ENCODE measurements around the gene SMIM27.

Gene SMIM27

DNA sequence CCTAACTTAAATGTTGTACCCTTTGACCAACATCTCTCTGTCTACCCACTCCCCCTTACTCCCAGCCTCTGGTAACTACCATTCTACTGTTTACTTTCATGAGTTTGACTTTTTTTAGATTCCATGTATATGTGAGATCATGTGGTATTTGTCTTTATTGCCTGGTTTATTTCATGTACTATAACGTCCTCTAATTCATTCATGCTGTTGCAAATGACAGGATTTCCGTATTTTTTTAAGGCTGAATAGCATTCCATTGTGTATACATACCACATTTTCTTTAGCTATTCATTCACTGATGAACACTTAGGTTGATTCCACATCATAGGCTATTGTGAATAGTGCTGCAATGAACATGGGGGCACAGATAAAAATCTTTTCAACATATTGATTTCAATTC lies 32.7 kb downstream of the SMIM27 start:
- TF ChIP-seq HDGF (IDR thresholded peaks at IDR 0.05; ENCODE audit: borderline replicate concordance) (no peak), ARNT (IDR thresholded peaks at IDR 0.05) (no peak), NFRKB (IDR thresholded peaks at IDR 0.05) (no peak), FOXM1 (IDR thresholded peaks at IDR 0.05; ENCODE audit: borderline replicate concordance) (no peak), CTBP1 (IDR thresholded peaks at IDR 0.05; ENCODE audit: borderline replicate concordance) (no peak), TARDBP (IDR thresholded peaks at IDR 0.05) (no peak), BHLHE40 (IDR thresholded peaks at IDR 0.05; ENCODE audit: borderline replicate concordance) (no peak)
- POLR2A ChIA-PET: no interaction called here
- no peak for DNase-seq (ENCODE audit: extremely low spot score)
- CTCF ChIA-PET: no interaction called here

DNA sequence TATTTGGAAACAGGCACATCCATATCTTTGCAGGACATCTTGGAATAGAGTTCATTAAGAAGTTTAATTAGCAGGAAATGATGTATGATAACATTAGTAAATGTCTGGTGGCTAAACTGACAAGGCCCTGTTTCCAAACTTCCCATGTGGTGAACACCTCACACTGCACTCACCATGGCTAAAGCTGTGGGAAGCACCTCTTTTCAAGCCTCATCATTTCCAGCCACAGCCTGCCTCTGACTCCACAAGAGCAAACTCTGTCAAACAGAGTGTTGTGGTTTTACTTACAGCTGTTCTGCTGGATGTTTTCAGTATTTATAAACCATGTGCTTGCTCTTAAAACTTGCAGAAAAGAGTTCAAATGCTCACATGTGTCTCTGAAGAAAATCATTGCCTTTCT lies 35.8 kb downstream of the SMIM27 start:
- TF ChIP-seq NFRKB (IDR thresholded peaks at IDR 0.05) (no peak), L3MBTL2 (conservative IDR thresholded peaks at IDR 0.05) (no peak), ELF4 (IDR thresholded peaks at IDR 0.05) (no peak), SUZ12 (IDR thresholded peaks at IDR 0.05) (no peak), FOXM1 (IDR thresholded peaks at IDR 0.05; ENCODE audit: borderline replicate concordance) (no peak), ARNT (IDR thresholded peaks at IDR 0.05) (no peak), FOXK2 (IDR thresholded peaks at IDR 0.05) (no peak), FOXA1 (IDR thresholded peaks at IDR 0.05) (no peak), LEF1 (IDR thresholded peaks at IDR 0.05; ENCODE audit: borderline replicate concordance) (no peak), SP1 (IDR thresholded peaks at IDR 0.05) (no peak), HDGF (IDR thresholded peaks at IDR 0.05; ENCODE audit: borderline replicate concordance) (no peak)
- TF ChIP-seq, protein P1, sequence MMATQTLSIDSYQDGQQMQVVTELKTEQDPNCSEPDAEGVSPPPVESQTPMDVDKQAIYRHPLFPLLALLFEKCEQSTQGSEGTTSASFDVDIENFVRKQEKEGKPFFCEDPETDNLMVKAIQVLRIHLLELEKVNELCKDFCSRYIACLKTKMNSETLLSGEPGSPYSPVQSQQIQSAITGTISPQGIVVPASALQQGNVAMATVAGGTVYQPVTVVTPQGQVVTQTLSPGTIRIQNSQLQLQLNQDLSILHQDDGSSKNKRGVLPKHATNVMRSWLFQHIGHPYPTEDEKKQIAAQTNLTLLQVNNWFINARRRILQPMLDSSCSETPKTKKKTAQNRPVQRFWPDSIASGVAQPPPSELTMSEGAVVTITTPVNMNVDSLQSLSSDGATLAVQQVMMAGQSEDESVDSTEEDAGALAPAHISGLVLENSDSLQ (IDR thresholded peaks at IDR 0.05): no peak
- DNase-seq (ENCODE audit: extremely low spot score): no peak

DNA sequence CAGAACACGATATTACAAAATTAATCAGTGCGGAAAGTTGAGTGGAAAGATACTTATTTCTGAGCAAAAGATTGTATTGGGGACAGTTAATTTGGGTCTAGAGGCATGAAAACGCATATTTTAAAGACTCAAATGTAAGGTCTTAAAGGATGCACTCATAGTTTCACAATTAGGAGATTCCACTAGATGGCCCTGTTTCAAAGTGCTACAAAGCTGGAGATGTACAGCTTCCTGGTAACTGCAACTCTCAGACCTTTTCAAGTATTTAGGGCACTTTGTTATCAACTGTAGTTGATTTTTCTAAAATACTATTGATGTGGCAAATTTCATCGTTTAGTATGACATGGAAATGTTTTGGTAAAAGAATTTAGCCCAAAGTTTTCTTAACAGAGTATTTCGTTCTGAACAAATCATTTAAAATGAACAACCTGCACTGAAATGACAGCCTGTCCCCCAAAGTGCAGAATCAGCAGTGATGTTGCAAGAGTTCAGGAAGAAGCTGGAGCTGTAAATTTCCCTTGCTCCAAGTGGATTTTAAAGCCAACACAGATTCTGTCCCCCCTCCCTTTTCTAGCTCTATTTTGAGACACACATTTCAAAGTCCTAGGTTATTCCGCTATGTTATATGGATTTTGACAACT lies 37.1 kb downstream of the SMIM27 start:
- DNase-seq (ENCODE audit: extremely low spot score): peak; percentile 35
- ChIA-PET CTCF (interaction anchor here (0.6 to 1.6 kb wide), 4 partner anchors 8 to 254 kb away, joined by 3 to 10 read pairs (median 4); no protein-coding TSS in a partner anchor), POLR2A (interaction anchor here (0.8 kb wide), 1 partner anchor 211 kb away, joined by 3 read pairs; no protein-coding TSS in a partner anchor)
- TF ChIP-seq NFRKB (IDR thresholded peaks at IDR 0.05) (no peak), FOXA1 (IDR thresholded peaks at IDR 0.05) (no peak), CTBP1 (IDR thresholded peaks at IDR 0.05; ENCODE audit: borderline replicate concordance) (no peak)

More for the DNA sequence above, 35.8 kb downstream of the SMIM27 start:
- POLR2A ChIA-PET: no interaction called here
- CTCF ChIA-PET: interaction anchor here (0.9 to 1.6 kb wide), 3 partner anchors 8 to 209 kb away, joined by 3 to 10 read pairs (median 4); no protein-coding TSS in a partner anchor

DNA sequence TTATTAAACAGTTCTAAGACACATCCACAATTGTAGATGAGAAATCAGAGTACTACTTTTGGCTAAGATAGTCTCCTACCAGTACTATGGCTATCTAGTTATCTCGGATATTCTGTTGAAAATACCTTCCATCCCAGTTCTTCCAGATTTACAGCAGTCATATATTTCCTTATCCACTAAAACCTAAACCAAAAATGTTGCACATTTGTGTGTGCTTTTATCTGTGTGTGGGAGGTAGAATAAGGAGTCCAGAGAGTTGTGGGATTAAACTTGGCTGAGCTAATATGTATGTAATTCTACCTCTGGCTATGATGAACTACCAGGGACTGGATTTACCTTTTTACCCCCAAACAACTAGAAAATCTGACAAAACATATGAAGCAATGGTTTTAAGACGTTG lies 38.3 kb downstream of the SMIM27 start:
- ChIA-PET POLR2A (no interaction called here), CTCF (no interaction called here)
- TF ChIP-seq L3MBTL2 (conservative IDR thresholded peaks at IDR 0.05): no peak
- TF ChIP-seq, protein P1 (IDR thresholded peaks at IDR 0.05): no peak
- no peak for TF ChIP-seq HDGF (IDR thresholded peaks at IDR 0.05; ENCODE audit: borderline replicate concordance)
- no peak for TF ChIP-seq FOXM1 (IDR thresholded peaks at IDR 0.05; ENCODE audit: borderline replicate concordance)
- TF ChIP-seq CTBP1 (IDR thresholded peaks at IDR 0.05; ENCODE audit: borderline replicate concordance): no peak
- no peak for TF ChIP-seq FOXA1 (IDR thresholded peaks at IDR 0.05)
- TF ChIP-seq ZNF384 (IDR thresholded peaks at IDR 0.05): no peak
- no peak for TF ChIP-seq ELF4 (IDR thresholded peaks at IDR 0.05)
- TF ChIP-seq NFRKB (IDR thresholded peaks at IDR 0.05): no peak
- no peak for TF ChIP-seq ARNT (IDR thresholded peaks at IDR 0.05)
- TF ChIP-seq TARDBP (IDR thresholded peaks at IDR 0.05): no peak
- TF ChIP-seq SUZ12 (IDR thresholded peaks at IDR 0.05): no peak
- TF ChIP-seq SP1 (IDR thresholded peaks at IDR 0.05): no peak
- TF ChIP-seq BHLHE40 (IDR thresholded peaks at IDR 0.05; ENCODE audit: borderline replicate concordance): no peak
- no peak for TF ChIP-seq FOXK2 (IDR thresholded peaks at IDR 0.05)
- no peak for TF ChIP-seq LEF1 (IDR thresholded peaks at IDR 0.05; ENCODE audit: borderline replicate concordance)
- no peak for DNase-seq (ENCODE audit: extremely low spot score)

DNA sequence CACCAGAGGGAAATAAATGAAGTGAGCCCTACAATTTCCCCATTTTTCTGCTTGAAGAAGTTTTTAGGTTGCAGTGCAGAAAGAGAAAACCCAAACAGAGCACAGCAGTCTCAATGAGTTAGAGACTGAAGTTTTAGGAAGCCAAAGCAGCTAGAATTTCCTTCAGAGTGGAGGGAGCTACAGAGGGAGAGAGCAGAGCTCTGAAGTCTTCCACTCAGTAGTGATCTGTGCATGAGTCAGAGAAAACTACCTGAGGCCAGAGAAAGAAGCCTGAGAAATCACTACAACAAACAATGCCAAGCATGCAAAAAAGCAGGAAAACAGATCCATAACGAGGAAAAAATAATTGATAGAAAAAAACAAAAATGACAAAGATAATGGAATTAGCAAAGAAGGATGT lies 38.8 kb downstream of the SMIM27 start:
- CTCF ChIA-PET: no interaction called here
- no peak for DNase-seq (ENCODE audit: extremely low spot score)
- POLR2A ChIA-PET: no interaction called here
- TF ChIP-seq SP1 (IDR thresholded peaks at IDR 0.05) (no peak), SUZ12 (IDR thresholded peaks at IDR 0.05) (no peak), NFRKB (IDR thresholded peaks at IDR 0.05) (no peak), ARNT (IDR thresholded peaks at IDR 0.05) (no peak), HDGF (IDR thresholded peaks at IDR 0.05; ENCODE audit: borderline replicate concordance) (no peak), ZNF384 (IDR thresholded peaks at IDR 0.05) (no peak), LEF1 (IDR thresholded peaks at IDR 0.05; ENCODE audit: borderline replicate concordance) (no peak), FOXM1 (IDR thresholded peaks at IDR 0.05; ENCODE audit: borderline replicate concordance) (no peak), L3MBTL2 (conservative IDR thresholded peaks at IDR 0.05) (no peak), FOXA1 (IDR thresholded peaks at IDR 0.05) (no peak), BHLHE40 (IDR thresholded peaks at IDR 0.05; ENCODE audit: borderline replicate concordance) (no peak), FOXK2 (IDR thresholded peaks at IDR 0.05) (no peak), CTBP1 (IDR thresholded peaks at IDR 0.05; ENCODE audit: borderline replicate concordance) (no peak), TARDBP (IDR thresholded peaks at IDR 0.05) (no peak), ELF4 (IDR thresholded peaks at IDR 0.05) (no peak)
- TF ChIP-seq, protein P1 (IDR thresholded peaks at IDR 0.05): no peak

All from HEK293T (cell line).